ENCODE results near the gene POU3F1.
"Not testable (repeated sequence)": the region's sequence is repeated elsewhere in the genome, so short reads cannot be mapped to it uniquely, and the experiment has no call there.

The POU3F1 gene

GRCh38 chr1:38046884-38047602 lies 450 bp upstream of the POU3F1 start:
- peak; percentile 75 to 85 for DNase-seq

- DNase-seq, result no peak
These were observed 926 bp downstream of the POU3F1 start for GRCh38 chr1:38045401-38046332.

- DNase-seq, result no peak
These were observed 2.1 kb downstream of the POU3F1 start for GRCh38 chr1:38044221-38045215.

- no peak for DNase-seq
These were observed 3.4 kb downstream of the POU3F1 start for GRCh38 chr1:38043036-38043747.

GRCh38 chr1:38041936-38042834 lies 4.4 kb downstream of the POU3F1 start:
- DNase-seq, result no peak

GRCh38 chr1:38039331-38040088 lies 7.1 kb downstream of the POU3F1 start:
- DNase-seq, result no peak

GRCh38 chr1:38038861-38039260 lies 7.7 kb downstream of the POU3F1 start:
- no peak for DNase-seq

GRCh38 chr1:38037221-38037939 lies 9.2 kb downstream of the POU3F1 start:
- DNase-seq, result no peak

GRCh38 chr1:38034871-38035270 lies 11.7 kb downstream of the POU3F1 start:
- no peak for DNase-seq

GRCh38 chr1:38032992-38033391 lies 13.6 kb downstream of the POU3F1 start:
- DNase-seq, result not testable (repeated sequence)

GRCh38 chr1:38031513-38031866 lies 15.1 kb downstream of the POU3F1 start:
- no peak for DNase-seq

GRCh38 chr1:38030596-38031512 lies 15.7 kb downstream of the POU3F1 start:
- no peak for DNase-seq

GRCh38 chr1:38029685-38030511 lies 16.7 kb downstream of the POU3F1 start:
- peak; percentile 64 to 71 for DNase-seq

GRCh38 chr1:38029081-38029681 lies 17.4 kb downstream of the POU3F1 start:
- DNase-seq, result no peak

- DNase-seq, result no peak
These were observed 17.9 kb downstream of the POU3F1 start for GRCh38 chr1:38028671-38029070.

GRCh38 chr1:38028105-38028591 lies 18.4 kb downstream of the POU3F1 start:
- DNase-seq, result peak; percentile 49 to 63

Data from stimulated activated CD4-positive, alpha-beta T cell treated with anti-CD3 and anti-CD28 coated beads, Interleukin-4, amount 100 ng/mL, for 4 hours (primary cell).